H1 (cell line): ENCODE data around the gene SLC41A1. TPM values are rescaled to one million over a fixed set of nuclear protein-coding genes. Genes with fewer than 3 reads are reported as not detected.

ENCODE experiments used
- CTCF ChIA-PET: fragments of 300-600 bp; sonication (Branson Sonifier 250); formaldehyde crosslinking; loops from one replicate; lab custom pipeline; 2021; ENCODE audit not compliant: partially characterized antibody; lab: Charles Lee
- POLR2A ChIA-PET: fragments of 300-600 bp; sonication (Branson Sonifier 250); formaldehyde crosslinking; loops from one replicate; lab custom pipeline; 2021; ENCODE audit warnings: inconsistent platforms; ENCODE audit not compliant: partially characterized antibody; lab: Charles Lee
- DNase-seq, 2 experiments: peaks; one replicate each; pipeline versions ENCODE4 v3.0.0 to v3.0.0-alpha.2; 2010 to 2022; ENCODE audit warnings: low spot score in 2 of 2, low read depth in 1 of 2, mixed read lengths in 1 of 2
- FAIRE-seq: peaks from 2 replicates; lab custom pipeline; 2011; peaks lifted over from hg19 to GRCh38; lab: Jason Lieb, UNC
- H2AFZ ChIP-seq: 2 replicates; pipeline ENCODE4 v1.8.1; 2012; ENCODE audit warnings: low read length, inconsistent platforms
- H2AK5ac ChIP-seq: 2 replicates; pipeline ENCODE4 v1.6.1; 2013; ENCODE audit warnings: low read depth, low read length
- H2BK120ac ChIP-seq: replicated peaks from 2 replicates; pipeline ENCODE3; 2013; ENCODE audit warnings: low read depth, low read length, inconsistent platforms
- H2BK12ac ChIP-seq: 2 replicates; pipeline ENCODE4 v1.6.1; 2013; ENCODE audit warnings: low read depth, low read length
- H2BK15ac ChIP-seq: 2 replicates; pipeline ENCODE4 v1.6.1; 2013; ENCODE audit warnings: low read length
- H2BK20ac ChIP-seq: 2 replicates; pipeline ENCODE4 v1.6.1; 2013; ENCODE audit warnings: low read length
- H2BK5ac ChIP-seq: 2 replicates; pipeline ENCODE4 v1.6.1; 2013; ENCODE audit warnings: low read depth, low read length
- H3K14ac ChIP-seq: 2 replicates; pipeline ENCODE4 v1.6.1; 2013; ENCODE audit warnings: inconsistent platforms; ENCODE audit not compliant: insufficient read length
- H3K18ac ChIP-seq: 2 replicates; pipeline ENCODE4 v1.6.1; 2013; ENCODE audit warnings: low read length; ENCODE audit errors: extremely low read depth
- H3K23ac ChIP-seq: 2 replicates; pipeline ENCODE4 v1.6.1; 2013; ENCODE audit warnings: inconsistent platforms; ENCODE audit not compliant: insufficient read length
- H3K23me2 ChIP-seq: 2 replicates; pipeline ENCODE4 v1.6.1; 2013; ENCODE audit warnings: low read depth, low read length
- H3K27ac ChIP-seq: 2 replicates; pipeline ENCODE4 v1.6.1; 2011; ENCODE audit warnings: low read depth, low read length, inconsistent platforms
- H3K27me3 ChIP-seq, 4 experiments: replicated peaks in 1 of 4; 1 replicate in 1 of 4; 2 replicates in 3 of 4; pipeline versions ENCODE4 v1.6.1 to v1.8.1; 2011 to 2013; ENCODE audit warnings: low read length in 3 of 4, mild to moderate bottlenecking in 3 of 4, inconsistent platforms in 2 of 4, mixed read lengths in 2 of 4, moderate library complexity in 1 of 4; ENCODE audit not compliant: control insufficient read depth in 3 of 4, insufficient read depth in 3 of 4; ENCODE audit errors: extremely low read depth in 1 of 4
- H3K36me3 ChIP-seq, 4 experiments: 2 replicates each; pipeline versions ENCODE4 v1.6.1 to v1.8.1; 2011 to 2013; ENCODE audit warnings: mild to moderate bottlenecking in 4 of 4, low read length in 3 of 4, moderate library complexity in 2 of 4, control low read depth in 1 of 4, inconsistent platforms in 1 of 4; ENCODE audit not compliant: insufficient read depth in 4 of 4, control insufficient read depth in 2 of 4
- H3K4ac ChIP-seq: replicated peaks from 2 replicates; pipeline ENCODE3; 2013; ENCODE audit warnings: low read length, low read depth, mixed read lengths, inconsistent platforms; ENCODE audit not compliant: insufficient read length
- H3K4me1 ChIP-seq, 4 experiments: replicated peaks in 1 of 4; 1 replicate in 1 of 4; 2 replicates in 3 of 4; pipeline versions ENCODE4 v1.6.1 to v1.8.1; 2011 to 2013; ENCODE audit warnings: low read length in 3 of 4, inconsistent platforms in 2 of 4, mixed read lengths in 1 of 4; ENCODE audit not compliant: insufficient read depth in 4 of 4, control insufficient read depth in 3 of 4
- H3K4me2 ChIP-seq, 2 experiments: 2 replicates each; pipeline versions ENCODE4 v1.6.1 to v1.8.1; 2011 to 2013; ENCODE audit warnings: low read depth in 2 of 2, low read length in 2 of 2, control low read depth in 1 of 2, inconsistent platforms in 1 of 2, mild to moderate bottlenecking in 1 of 2; ENCODE audit not compliant: insufficient read depth in 1 of 2
- H3K4me3 ChIP-seq, 4 experiments: fragments of 200-600, 300-600 bp in 1 of 4; sonication (generic), shearing (Covaris generic), sonication (Bioruptor Twin) in 1 of 4; 2 replicates each; pipeline versions ENCODE4 v1.5.1 to v1.8.1; 2011 to 2016; ENCODE audit warnings: low read length in 4 of 4, low read depth in 3 of 4, control low read depth in 2 of 4, inconsistent platforms in 2 of 4, mild to moderate bottlenecking in 2 of 4, mixed read lengths in 1 of 4, moderate library complexity in 1 of 4; ENCODE audit not compliant: insufficient read depth in 2 of 4; ENCODE audit errors: extremely low read depth in 1 of 4
- H3K56ac ChIP-seq: replicated peaks from 2 replicates; pipeline ENCODE3; 2013; ENCODE audit warnings: low read depth, mild to moderate bottlenecking, mixed read lengths, low read length, inconsistent platforms; ENCODE audit not compliant: insufficient read length
- H3K79me1 ChIP-seq: 2 replicates; pipeline ENCODE4 v1.6.1; 2013; ENCODE audit warnings: low read depth, low read length, control low read depth
- H3K79me2 ChIP-seq, 2 experiments: 2 replicates each; pipeline versions ENCODE4 v1.6.1 to v1.8.1; 2012 to 2013; ENCODE audit warnings: low read length in 2 of 2, mild to moderate bottlenecking in 2 of 2, inconsistent platforms in 1 of 2; ENCODE audit not compliant: insufficient read depth in 2 of 2, control insufficient read depth in 1 of 2
- H3K9ac ChIP-seq, 4 experiments: replicated peaks in 1 of 4; 1 replicate in 1 of 4; 2 replicates in 3 of 4; pipeline versions ENCODE4 v1.6.1 to v1.8.1; 2011 to 2013; ENCODE audit warnings: low read depth in 3 of 4, low read length in 3 of 4, control low read depth in 2 of 4, mild to moderate bottlenecking in 2 of 4, moderate library complexity in 2 of 4, inconsistent platforms in 1 of 4; ENCODE audit errors: extremely low read depth in 1 of 4
- H3K9me3 ChIP-seq, 2 experiments: 2 replicates each; pipeline versions ENCODE4 v1.6.1 to v1.8.1; 2012 to 2013; ENCODE audit warnings: mild to moderate bottlenecking in 2 of 2, moderate library complexity in 2 of 2, control low read depth in 1 of 2, inconsistent platforms in 1 of 2, low read depth in 1 of 2, low read length in 1 of 2, mixed read lengths in 1 of 2; ENCODE audit not compliant: insufficient read depth in 2 of 2
- H4K20me1 ChIP-seq, 2 experiments: replicated peaks in 1 of 2; 2 replicates each; pipeline versions ENCODE3 to v1.8.1; 2011 to 2013; ENCODE audit warnings: inconsistent platforms in 2 of 2, low read length in 2 of 2, mild to moderate bottlenecking in 1 of 2; ENCODE audit not compliant: insufficient read depth in 2 of 2, control insufficient read depth in 1 of 2
- H4K5ac ChIP-seq: 2 replicates; pipeline ENCODE4 v1.6.1; 2013; ENCODE audit warnings: low read length, low read depth, mixed read lengths, inconsistent platforms; ENCODE audit not compliant: insufficient read length
- H4K8ac ChIP-seq: 2 replicates; pipeline ENCODE4 v1.8.0; 2013; ENCODE audit warnings: mild to moderate bottlenecking, moderate library complexity, low read length, inconsistent platforms; ENCODE audit not compliant: insufficient read depth; ENCODE audit errors: extremely low read depth
- H4K91ac ChIP-seq: replicated peaks from 2 replicates; pipeline ENCODE3; 2013; ENCODE audit warnings: low read length, mixed read lengths, inconsistent platforms; ENCODE audit not compliant: insufficient read length
- ASH2L ChIP-seq: fragments of 200-600, 300-600 bp; sonication (generic); IDR thresholded peaks from one replicate; pipeline ENCODE4 v1.7.1; 2017; ENCODE audit warnings: low read length
- CBX5 ChIP-seq: fragments of 300-800, 300-1000 bp; sonication (generic); IDR thresholded peaks from 2 replicates; pipeline ENCODE4 v1.7.1; 2016; ENCODE audit warnings: antibody characterized with exemption, low read length, low read depth
- CBX8 ChIP-seq: fragments of 300-800, 300-1000 bp; sonication (generic); IDR thresholded peaks from 2 replicates; pipeline ENCODE4 v1.7.1; 2016; ENCODE audit warnings: low read depth, low read length, borderline replicate concordance
- EZH2 ChIP-seq: fragments of 200-600 bp; sonication (generic); IDR thresholded peaks from 2 replicates; pipeline ENCODE4 v1.7.1; 2012; ENCODE audit warnings: low read depth, mild to moderate bottlenecking, moderate library complexity, low read length, inconsistent platforms; ENCODE audit not compliant: severe bottlenecking
- GTF2F1 ChIP-seq: IDR thresholded peaks from 2 replicates; pipeline ENCODE4 v1.6.1; 2012; ENCODE audit warnings: low read depth, low read length, improper control_type of control experiment, borderline replicate concordance
- JUND ChIP-seq: IDR thresholded peaks from 2 replicates; pipeline ENCODE4 v1.6.1; 2011; ENCODE audit warnings: mild to moderate bottlenecking, improper control_type of control experiment, low read length
- KDM1A ChIP-seq: fragments of 200-600, 300-600 bp; sonication (generic); IDR thresholded peaks from 2 replicates; pipeline ENCODE4 v1.7.1; 2016; ENCODE audit warnings: mild to moderate bottlenecking, low read length, borderline replicate concordance
- KDM5A ChIP-seq: fragments of 200-600 bp; IDR thresholded peaks from 2 replicates; pipeline ENCODE4 v1.7.1; 2012; ENCODE audit warnings: mild to moderate bottlenecking, low read length, inconsistent platforms, mixed read lengths
- RAD21 ChIP-seq, 2 experiments: IDR thresholded peaks in 1 of 2; conservative IDR thresholded peaks in 1 of 2; 2 replicates each; pipeline ENCODE4 v1.6.1; 2011; ENCODE audit warnings: low read depth in 2 of 2, low read length in 2 of 2, improper control_type of control experiment in 1 of 2, inconsistent platforms in 1 of 2, mild to moderate bottlenecking in 1 of 2, moderate library complexity in 1 of 2
- RNF2 ChIP-seq: fragments of 200-900, 300-1000 bp; sonication (generic); IDR thresholded peaks from 2 replicates; pipeline ENCODE4 v1.7.1; 2016; ENCODE audit warnings: borderline replicate concordance, low read depth, mild to moderate bottlenecking, antibody characterized with exemption, low read length; ENCODE audit not compliant: poor library complexity, severe bottlenecking; ENCODE audit errors: missing control alignments
- RXRA ChIP-seq: IDR thresholded peaks from 2 replicates; pipeline ENCODE4 v1.6.1; 2011; ENCODE audit warnings: low read depth, mild to moderate bottlenecking, low read length, moderate library complexity; ENCODE audit not compliant: insufficient read depth
- SP4 ChIP-seq: IDR thresholded peaks from 2 replicates; pipeline ENCODE4 v1.6.1; 2012; ENCODE audit warnings: low read length, inconsistent platforms
- TEAD4 ChIP-seq: IDR thresholded peaks from 2 replicates; pipeline ENCODE4 v1.6.1; 2012; ENCODE audit warnings: low read depth, low read length, inconsistent platforms, mixed read lengths
- USF2 ChIP-seq: IDR thresholded peaks from 2 replicates; pipeline ENCODE4 v1.6.1; 2011; ENCODE audit warnings: low read length, improper control_type of control experiment
- polyA plus RNA-seq, 7 experiments: library from polyadenylated mRNA; depleted of rRNA in 3 of 7; stranded (reverse) in 5 of 7; unstranded in 2 of 7; fragments of >200 nt in 5 of 7; fragments of 200-250 nt in 2 of 7; gene quantifications; 1 replicate in 5 of 7; 2 replicates in 1 of 7; 4 replicates in 1 of 7; pipeline versions ENCODE4 v1.2.1 to v1.2.3, GENCODE V29; 2011 to 2013; ENCODE audit warnings: missing spikeins in 2 of 7, mixed read lengths in 2 of 7
- total RNA-seq: library from RNA; stranded (reverse); fragmentation: NEBNext Ultra II Directional; extraction: Animal tissue kit (Norgen Biotek cat#: 25700); gene quantifications from 2 replicates; pipeline ENCODE4 v1.2.1, GENCODE V29; 2021

The SLC41A1 gene
- total and polyA plus RNA-seq, 2 of the 8 experiments (the other 6 are each of a cell fraction or from before 2014, with no cell fraction given) = 41.2 to 42.3 TPM

- Histone ChIP-seq H3K23me2 (no peaks in the 10 kb centered on the region), H3K36me3 (no peaks in the 10 kb centered on the region), H2BK120ac (no peak overlapping the region), H2AK5ac (no peak overlapping the region), H3K9me3 (peaks cover 0 to 3% of the 10 kb centered on the region in 2 experiments; a peak in 1 of 4 replicates), H4K5ac (no peak overlapping the region), H2BK20ac (no peak overlapping the region), H2BK15ac (no peak overlapping the region), H3K9ac (no peak overlapping the region), H3K56ac (no peak overlapping the region), H3K79me1 (no peaks in the 10 kb centered on the region), H2AFZ (no peak overlapping the region), H3K27ac (no peak overlapping the region), H3K79me2 (no peaks in the 10 kb centered on the region), H3K4me3 (no peak overlapping the region), H3K4me1 (no peaks in the 10 kb centered on the region), H4K91ac (no peak overlapping the region), H3K27me3 (no peaks in the 10 kb centered on the region), H2BK12ac (no peak overlapping the region), H3K18ac (no peak overlapping the region), H3K14ac (no peak overlapping the region), H3K4ac (no peak overlapping the region), H2BK5ac (no peak overlapping the region), H4K20me1 (no peaks in the 10 kb centered on the region), H3K23ac (no peak overlapping the region), H4K8ac (no peak overlapping the region), H3K4me2 (no peak overlapping the region)
- FAIRE-seq (no peak), DNase-seq (no peak)
- ChIA-PET POLR2A (interaction anchor here (1.2 kb wide), 1 partner anchor 29 kb away, joined by 3 read pairs; no protein-coding TSS in a partner anchor), CTCF (interaction anchor here (1.0 to 1.7 kb wide), 2 partner anchors 49 to 65 kb away, joined by 3 to 6 read pairs; no protein-coding TSS in a partner anchor)
- no peak for TF ChIP-seq KDM1A
- TF ChIP-seq TEAD4 = no peak
- no peak for TF ChIP-seq KDM5A
- no peak for TF ChIP-seq RNF2
- no peak for TF ChIP-seq RAD21 (IDR thresholded peaks at IDR 0.05 in 1 of 2, conservative IDR thresholded peaks at IDR 0.05 in 1 of 2; ENCODE audit: low read depth in 2 of 2, low read length in 2 of 2)
- no peak for TF ChIP-seq EZH2
- TF ChIP-seq CBX8 = no peak
- no peak for TF ChIP-seq ASH2L
- TF ChIP-seq SP4 = no peak
- no peak for TF ChIP-seq CBX5
- TF ChIP-seq RXRA = no peak
- no peak for TF ChIP-seq USF2
- TF ChIP-seq GTF2F1 = no peak
- TF ChIP-seq JUND = no peak
Measured at GRCh38 chr1:205856433-205856832, 43.4 kb upstream of the SLC41A1 start.
